ENCODE data around the gene PHF5A. TPM values are rescaled to one million over a fixed set of nuclear protein-coding genes. Genes with fewer than 3 reads are reported as not detected.
A peak's percentile ranks its signal among the peaks of the same experiment; 100 is the strongest.

PHF5A gene
- total and polyA plus RNA-seq, 2 donors (not counting 1 experiment from before 2014, with no cell fraction given), result 29.4 to 31.6 TPM

- H3K27me3 Mint-ChIP-seq, result no peaks in the 10 kb centered on the region
- Histone ChIP-seq H3K4me1 (ENCODE audit: control insufficient read depth in 2 of 2, insufficient read depth in 2 of 2, low read length in 2 of 2) (peaks cover 8 to 28% of the 10 kb centered on the region in 2 donors), H4K20me1 (ENCODE audit: control insufficient read depth, insufficient read depth, low read length, poor library complexity, severe bottlenecking) (peaks cover 40% of the 10 kb centered on the region), H3K79me2 (ENCODE audit: control insufficient read depth, insufficient read depth, low read length) (peaks cover 62% of the 10 kb centered on the region), H2AFZ (ENCODE audit: insufficient read depth, low read depth, low read length, poor library complexity, severe bottlenecking) (peak overlapping the region; percentile 68), H3K4me3 (ENCODE audit: control extremely low read depth in 1 of 5, extremely low read depth in 1 of 5, insufficient read depth in 1 of 5, low read depth in 2 of 5, low read length in 4 of 5) (peak overlapping the region; percentile 91 to 99 (median 97)), H3K27me3 (replicated peaks in 1 of 4; ENCODE audit: control extremely low read depth in 1 of 4, control insufficient read depth in 3 of 4, insufficient read depth in 4 of 4, low read length in 3 of 4) (no peaks in the 10 kb centered on the region), H3K4me2 (replicated peaks; ENCODE audit: low read depth, low read length, poor library complexity, severe bottlenecking) (peak overlapping the region; percentile 92), H3K36me3 (replicated peaks in 1 of 2; ENCODE audit: control extremely low read depth in 1 of 2, control insufficient read depth in 1 of 2, extremely low read depth in 1 of 2, insufficient read depth in 2 of 2, low read length in 1 of 2) (no peaks in the 10 kb centered on the region), H3K27ac (ENCODE audit: low read length in 2 of 2) (peak overlapping the region; percentile 97 to 98), H3K9ac (ENCODE audit: low read length) (peak overlapping the region; percentile 85), H3K9me3 (ENCODE audit: control extremely low read depth in 1 of 3, control insufficient read depth in 2 of 3, insufficient read depth in 1 of 3, low read length in 2 of 3) (no peaks in the 10 kb centered on the region)
- ChIA-PET CTCF (interaction anchor here (1.0 to 6.3 kb wide), 10 partner anchors 23 to 221 kb away, joined by 3 to 41 read pairs (median 5); partner anchors contain the start of genes ACO2 and PHF5A), POLR2A (interaction anchor here (0.5 to 6.9 kb wide), 18 partner anchors 12 to 491 kb away, joined by 3 to 88 read pairs (median 4); partner anchors contain the start of genes ACO2, PHF5A and TEF)
- intact Hi-C loops (cut with micrococcal nuclease), result loop anchor here (2.0 to 10.0 kb wide), 4 partner anchors 41 to 591 kb away; partner anchors contain the start of genes DESI1, ST13, XPNPEP3 and XRCC6
- DNase-seq (peak; percentile 59), ATAC-seq (ENCODE audit: low read depth) (no peak)
- peak overlapping the region; percentile 94 for H3K27ac Mint-ChIP-seq
- peaks cover 37% of the 10 kb centered on the region for H3K4me1 Mint-ChIP-seq
- 0% methylated on average over 10 of the region's 22 CpGs for WGBS (ENCODE audit: insufficient coverage)
- H3K9me3 Mint-ChIP-seq (ENCODE audit: insufficient read depth), result no peaks in the 10 kb centered on the region
- TF ChIP-seq CTCF (IDR thresholded peaks at IDR 0.05) (no peak), EZH2 (IDR thresholded peaks at IDR 0.05; ENCODE audit: borderline replicate concordance, insufficient read depth, low read depth, low read length, poor library complexity, severe bottlenecking) (no peak)
- H3K4me3 Mint-ChIP-seq, result peak overlapping the region; percentile 99
Measured at GRCh38 chr22:41445129-41446056, 23.1 kb downstream of the PHF5A start.
